Epithelial cell of esophagus (primary cell): ENCODE measurements around the gene NCMAP.
A peak's percentile ranks its signal among the peaks of the same experiment; 100 is the strongest.

Experiments used
- DNase-seq: peaks from one replicate; pipeline ENCODE4 v3.0.0; 2010; ENCODE audit warnings: low read depth
- H3K4me3 ChIP-seq: 2 replicates; pipeline ENCODE4 v1.5.1; 2011; ENCODE audit warnings: mild to moderate bottlenecking, low read length, control low read depth
- CTCF ChIP-seq: IDR thresholded peaks from 2 replicates; pipeline ENCODE4 v1.5.1; 2011; ENCODE audit warnings: low read depth, mild to moderate bottlenecking, low read length, control low read depth, inconsistent platforms; ENCODE audit not compliant: insufficient read depth; ENCODE audit errors: missing control alignments

Gene NCMAP

GRCh38 chr1:24535021-24535424 is 20.9 kb upstream of the NCMAP start:
- no peak overlapping the region for H3K4me3 ChIP-seq

GRCh38 chr1:24535778-24536177 is 20.1 kb upstream of the NCMAP start:
- no peak overlapping the region for H3K4me3 ChIP-seq
- no peak for DNase-seq
- no peak for TF ChIP-seq CTCF

More at GRCh38 chr1:24535021-24535424, 20.9 kb upstream of the NCMAP start:
- no peak for TF ChIP-seq CTCF
- DNase-seq, result no peak

- DNase-seq, result peak; percentile 11
- TF ChIP-seq CTCF, result no peak
- H3K4me3 ChIP-seq, result no peak overlapping the region
Measured at GRCh38 chr1:24536391-24536840, 19.5 kb upstream of the NCMAP start.

GRCh38 chr1:24540051-24540905 is 15.6 kb upstream of the NCMAP start:
- no peak overlapping the region for H3K4me3 ChIP-seq
- no peak for DNase-seq
- no peak for TF ChIP-seq CTCF

- no peak for TF ChIP-seq CTCF
- DNase-seq, result peak; percentile 79
- no peak overlapping the region for H3K4me3 ChIP-seq
Measured at GRCh38 chr1:24540906-24541710, 14.8 kb upstream of the NCMAP start.

GRCh38 chr1:24541711-24542346 is 14.1 kb upstream of the NCMAP start:
- TF ChIP-seq CTCF, result peak; percentile 58
- H3K4me3 ChIP-seq, result no peak overlapping the region
- no peak for DNase-seq
